Suprapubic skin (tissue), 4 donors: ENCODE results near the gene HCN4.

Source experiments
- CTCF ChIP-seq, 2 donors: fragments of 200-600 bp in 1 of 2; fragments of 450-650 bp in 1 of 2; sonication (generic) in 1 of 2; IDR thresholded peaks; one replicate each; pipeline ENCODE4 v1.5.1; 2016 to 2019; ENCODE audit warnings: antibody characterized with exemption in 2 of 2, mild to moderate bottlenecking in 1 of 2, moderate library complexity in 1 of 2
- EP300 ChIP-seq: sonication (generic); formaldehyde crosslinking; IDR thresholded peaks from one replicate; pipeline ENCODE4 v1.6.1; 2017; ENCODE audit warnings: antibody characterized with exemption
- POLR2A ChIP-seq, 2 donors: fragments of 450-650 bp; IDR thresholded peaks; one replicate each; pipeline ENCODE4 v1.6.1; 2017; ENCODE audit warnings: antibody characterized with exemption in 2 of 2, mild to moderate bottlenecking in 2 of 2, moderate library complexity in 2 of 2
- POLR2AphosphoS5 ChIP-seq, 3 donors: sonication (generic); formaldehyde crosslinking; IDR thresholded peaks; one replicate each; pipeline ENCODE4 v1.6.1; 2017; ENCODE audit warnings: antibody characterized with exemption in 3 of 3

GRCh38 chr15:73357999-73358665 lies 10.6 kb downstream of the HCN4 start:
- TF ChIP-seq CTCF (IDR thresholded peaks at IDR 0.05) (no peak), EP300 (no peak), POLR2A (IDR thresholded peaks at IDR 0.05) (no peak), POLR2AphosphoS5 (IDR thresholded peaks at IDR 0.05) (no peak)
